Neutrophil (primary cell): ENCODE data around the gene OGG1.

Experiments
- H3K27ac ChIP-seq: fragments of 200-600 bp; sonication (generic); 2 replicates; pipeline ENCODE4 v1.5.1; 2016; ENCODE audit warnings: mild to moderate bottlenecking, moderate library complexity
- H3K27me3 ChIP-seq: fragments of 200-600 bp; sonication (generic); 2 replicates; pipeline ENCODE4 v1.6.0; 2016; ENCODE audit warnings: mild to moderate bottlenecking
- H3K36me3 ChIP-seq: fragments of 200-600 bp; sonication (generic); 2 replicates; pipeline ENCODE4 v1.5.1; 2017
- H3K4me1 ChIP-seq, 2 experiments: fragments of 200-600 bp in 1 of 2; sonication (generic) in 1 of 2; 1 replicate in 1 of 2; 2 replicates in 1 of 2; pipeline versions ENCODE4 v1.5.1 to v1.6.1; 2013 to 2016; ENCODE audit warnings: low read depth in 1 of 2, low read length in 1 of 2, mild to moderate bottlenecking in 1 of 2, moderate library complexity in 1 of 2; ENCODE audit not compliant: control insufficient read depth in 1 of 2, insufficient read depth in 1 of 2
- H3K4me3 ChIP-seq, 2 experiments: fragments of 200-600 bp in 1 of 2; sonication (generic) in 1 of 2; 1 replicate in 1 of 2; 2 replicates in 1 of 2; pipeline ENCODE4 v1.5.1; 2013 to 2016; ENCODE audit warnings: low read depth in 1 of 2, low read length in 1 of 2, mild to moderate bottlenecking in 1 of 2, moderate library complexity in 1 of 2
- H3K9me3 ChIP-seq: fragments of 200-600 bp; sonication (generic); 2 replicates; pipeline ENCODE4 v1.5.1; 2016
- CTCF ChIP-seq: fragments of 200-600 bp; sonication (generic); IDR thresholded peaks from 2 replicates; pipeline ENCODE4 v1.5.1; 2016; ENCODE audit warnings: antibody characterized with exemption

The OGG1 gene

GRCh38 chr3:9765865-9766264, 16.1 kb downstream of the OGG1 start:
- no peak for TF ChIP-seq CTCF
- H3K27me3 ChIP-seq = peaks cover 14% of the 10 kb centered on the region
- H3K9me3 ChIP-seq = no peaks in the 10 kb centered on the region
- H3K27ac ChIP-seq = no peak overlapping the region
- H3K4me1 ChIP-seq = peaks cover 23 to 26% of the 10 kb centered on the region in 2 experiments
- H3K4me3 ChIP-seq = no peak overlapping the region
- H3K36me3 ChIP-seq = no peaks in the 10 kb centered on the region

- H3K9me3 ChIP-seq = no peaks in the 10 kb centered on the region
- H3K27me3 ChIP-seq = peaks cover 14% of the 10 kb centered on the region
- H3K36me3 ChIP-seq = no peaks in the 10 kb centered on the region
- no peak overlapping the region for H3K27ac ChIP-seq
- TF ChIP-seq CTCF = no peak
- peaks cover 23 to 26% of the 10 kb centered on the region in 2 experiments for H3K4me1 ChIP-seq
- no peak overlapping the region for H3K4me3 ChIP-seq
These were observed 17.7 kb downstream of the OGG1 start for GRCh38 chr3:9767418-9767817.

- no peak overlapping the region for H3K27ac ChIP-seq
- no peak overlapping the region for H3K4me3 ChIP-seq
- TF ChIP-seq CTCF = no peak
- H3K9me3 ChIP-seq = no peaks in the 10 kb centered on the region
- no peaks in the 10 kb centered on the region for H3K36me3 ChIP-seq
- peaks cover 14% of the 10 kb centered on the region for H3K27me3 ChIP-seq
- H3K4me1 ChIP-seq = peaks cover 23 to 26% of the 10 kb centered on the region in 2 experiments
These were observed 18.5 kb downstream of the OGG1 start for GRCh38 chr3:9768141-9768775.

- Histone ChIP-seq H3K9me3 (no peaks in the 10 kb centered on the region), H3K4me3 (peak overlapping the region in 1 of 2 experiments; percentile 51), H3K36me3 (no peaks in the 10 kb centered on the region), H3K27ac (no peak overlapping the region), H3K4me1 (peaks cover 23 to 26% of the 10 kb centered on the region in 2 experiments), H3K27me3 (peaks cover 14% of the 10 kb centered on the region)
- no peak for TF ChIP-seq CTCF
These were observed 19.3 kb downstream of the OGG1 start for GRCh38 chr3:9769012-9769411.

- peaks cover 23 to 26% of the 10 kb centered on the region in 2 experiments for H3K4me1 ChIP-seq
- TF ChIP-seq CTCF = no peak
- peak within 1 kb of the TSS; percentile 50 to 51 for H3K4me3 ChIP-seq
- H3K36me3 ChIP-seq = no peaks in the 10 kb centered on the region
- peaks cover 14% of the 10 kb centered on the region for H3K27me3 ChIP-seq
- H3K9me3 ChIP-seq = no peaks in the 10 kb centered on the region
- peak within 1 kb of the TSS; percentile 19 for H3K27ac ChIP-seq
These were observed 19.9 kb downstream of the OGG1 start, which contains the start of gene CAMK1 for GRCh38 chr3:9769426-9770275. CAMK1 (minus strand) TSS chr3:9769947; CDS start chr3:9767749, 2,198 bp downstream.
